ENCODE measurements around the gene ACAP3.

ACAP3 gene

DNA sequence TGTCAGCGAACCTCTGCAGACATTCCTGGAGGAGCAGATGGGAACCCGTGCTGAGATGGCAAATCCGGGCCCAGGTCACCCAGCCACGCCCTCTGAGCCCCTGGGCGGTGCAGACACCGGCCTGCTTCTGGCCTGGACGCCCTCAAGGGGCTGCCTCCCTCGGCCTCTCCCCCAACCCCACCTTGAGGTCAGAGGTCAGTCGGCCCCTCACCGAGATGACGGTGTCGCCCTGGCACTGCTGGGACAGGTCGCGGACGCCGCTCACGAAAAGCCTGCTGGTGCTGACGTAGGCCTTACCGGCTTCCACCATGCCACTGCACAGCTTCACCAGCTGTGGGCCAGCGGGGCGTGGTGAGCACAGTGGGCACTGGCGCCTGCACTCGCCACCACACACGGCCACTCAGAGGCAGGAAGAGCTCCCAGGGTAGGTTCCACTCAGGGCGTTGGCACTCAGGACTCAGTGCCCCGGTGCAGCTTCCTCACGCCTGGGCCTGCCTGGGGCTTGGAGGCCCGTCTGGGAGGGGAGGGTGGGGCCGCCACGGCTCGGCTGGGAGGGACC lies 4.7 kb downstream of the ACAP3 start:
- no peak for DNase-seq (ENCODE audit: insufficient read length, low spot score)
- FAIRE-seq = no peak
- TF ChIP-seq, protein P1, sequence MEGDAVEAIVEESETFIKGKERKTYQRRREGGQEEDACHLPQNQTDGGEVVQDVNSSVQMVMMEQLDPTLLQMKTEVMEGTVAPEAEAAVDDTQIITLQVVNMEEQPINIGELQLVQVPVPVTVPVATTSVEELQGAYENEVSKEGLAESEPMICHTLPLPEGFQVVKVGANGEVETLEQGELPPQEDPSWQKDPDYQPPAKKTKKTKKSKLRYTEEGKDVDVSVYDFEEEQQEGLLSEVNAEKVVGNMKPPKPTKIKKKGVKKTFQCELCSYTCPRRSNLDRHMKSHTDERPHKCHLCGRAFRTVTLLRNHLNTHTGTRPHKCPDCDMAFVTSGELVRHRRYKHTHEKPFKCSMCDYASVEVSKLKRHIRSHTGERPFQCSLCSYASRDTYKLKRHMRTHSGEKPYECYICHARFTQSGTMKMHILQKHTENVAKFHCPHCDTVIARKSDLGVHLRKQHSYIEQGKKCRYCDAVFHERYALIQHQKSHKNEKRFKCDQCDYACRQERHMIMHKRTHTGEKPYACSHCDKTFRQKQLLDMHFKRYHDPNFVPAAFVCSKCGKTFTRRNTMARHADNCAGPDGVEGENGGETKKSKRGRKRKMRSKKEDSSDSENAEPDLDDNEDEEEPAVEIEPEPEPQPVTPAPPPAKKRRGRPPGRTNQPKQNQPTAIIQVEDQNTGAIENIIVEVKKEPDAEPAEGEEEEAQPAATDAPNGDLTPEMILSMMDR (IDR thresholded peaks at IDR 0.05; ENCODE audit: insufficient read depth, missing control alignments) = no peak

DNA sequence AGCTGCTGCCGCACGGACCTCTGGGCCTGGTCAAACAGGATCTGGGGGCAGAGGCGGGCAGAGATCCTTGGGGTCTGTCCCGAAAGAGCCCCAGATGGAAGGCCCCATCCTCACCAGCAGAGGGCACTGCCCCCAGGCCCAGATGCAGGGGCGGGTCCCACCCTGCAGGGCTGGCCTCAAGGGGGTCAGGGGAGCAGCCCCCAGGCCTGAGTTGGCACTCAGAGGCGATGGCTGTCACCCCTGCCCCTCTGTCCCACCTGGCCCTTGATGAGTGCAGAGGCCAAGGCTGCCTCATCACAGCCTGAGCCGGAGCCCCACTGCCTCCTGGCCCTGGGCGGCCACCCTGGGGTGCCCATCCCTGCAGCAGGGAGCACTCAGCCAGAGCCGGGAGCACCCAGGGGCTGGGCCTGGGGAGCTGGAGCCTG lies 5.7 kb downstream of the ACAP3 start:
- FAIRE-seq = no peak
- TF ChIP-seq, protein P1 (IDR thresholded peaks at IDR 0.05; ENCODE audit: insufficient read depth, missing control alignments) = peak; percentile 38
- no peak for DNase-seq (ENCODE audit: insufficient read length, low spot score)

DNA sequence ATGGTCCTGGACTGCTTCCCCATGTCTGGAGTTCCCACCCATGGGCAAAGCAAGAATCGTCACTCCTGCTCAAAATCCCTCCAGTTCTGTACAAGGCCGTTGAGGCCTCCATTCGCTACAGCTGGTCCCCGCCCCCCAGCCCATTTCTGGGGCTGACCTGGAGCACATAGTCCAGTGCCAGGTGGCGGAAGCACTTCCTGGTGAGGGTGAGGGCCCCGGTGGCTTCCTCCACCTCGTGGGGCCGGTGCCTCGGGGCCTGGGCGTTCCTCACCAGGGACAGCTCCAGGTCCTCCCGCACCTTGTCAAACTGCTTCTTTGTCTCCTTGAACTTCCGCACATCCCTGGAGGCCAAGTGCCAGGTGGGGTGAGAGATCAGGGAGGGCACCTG lies 7.4 kb downstream of the ACAP3 start:
- TF ChIP-seq, protein P1 (IDR thresholded peaks at IDR 0.05; ENCODE audit: insufficient read depth, missing control alignments) = no peak
- FAIRE-seq = no peak

DNA sequence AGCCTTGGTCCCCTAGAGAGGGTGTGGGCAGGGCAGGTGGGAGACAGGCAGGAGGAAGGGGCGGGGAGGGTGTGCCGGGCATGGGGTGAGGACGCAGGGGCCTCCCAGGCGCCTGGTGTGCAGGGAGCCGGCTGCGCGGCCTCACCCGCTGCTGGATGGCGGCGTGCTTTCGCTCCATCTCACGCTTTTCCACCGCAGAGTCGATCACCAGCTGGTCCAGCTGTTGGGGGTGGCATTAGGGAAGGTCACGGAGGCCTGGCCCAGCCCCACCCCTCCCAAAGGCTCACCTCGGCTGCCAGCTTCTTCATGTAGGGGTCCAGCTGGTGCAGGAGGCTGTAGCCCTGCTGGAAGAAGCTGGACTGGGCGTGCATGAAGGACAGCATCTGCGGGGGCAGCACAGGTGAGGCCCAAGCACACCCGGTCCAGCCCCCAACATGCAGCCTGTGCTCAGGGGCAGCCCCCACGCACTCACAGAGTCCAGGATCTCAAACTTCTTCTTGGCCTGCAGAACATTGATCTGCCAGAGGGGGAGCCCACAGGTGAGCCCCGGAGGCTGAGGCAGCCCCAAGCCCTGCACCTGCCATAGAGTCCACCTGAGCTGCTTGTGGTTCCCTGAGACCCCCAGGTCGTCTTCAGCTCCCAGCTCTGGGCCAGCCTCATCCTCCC lies 7.9 kb downstream of the ACAP3 start:
- no peak for FAIRE-seq
- DNase-seq (ENCODE audit: insufficient read length, low spot score) = no peak
- TF ChIP-seq, protein P1 (IDR thresholded peaks at IDR 0.05; ENCODE audit: insufficient read depth, missing control alignments) = peak; percentile 17

More for the DNA sequence above, 7.4 kb downstream of the ACAP3 start:
- no peak for DNase-seq (ENCODE audit: insufficient read length, low spot score)

DNA sequence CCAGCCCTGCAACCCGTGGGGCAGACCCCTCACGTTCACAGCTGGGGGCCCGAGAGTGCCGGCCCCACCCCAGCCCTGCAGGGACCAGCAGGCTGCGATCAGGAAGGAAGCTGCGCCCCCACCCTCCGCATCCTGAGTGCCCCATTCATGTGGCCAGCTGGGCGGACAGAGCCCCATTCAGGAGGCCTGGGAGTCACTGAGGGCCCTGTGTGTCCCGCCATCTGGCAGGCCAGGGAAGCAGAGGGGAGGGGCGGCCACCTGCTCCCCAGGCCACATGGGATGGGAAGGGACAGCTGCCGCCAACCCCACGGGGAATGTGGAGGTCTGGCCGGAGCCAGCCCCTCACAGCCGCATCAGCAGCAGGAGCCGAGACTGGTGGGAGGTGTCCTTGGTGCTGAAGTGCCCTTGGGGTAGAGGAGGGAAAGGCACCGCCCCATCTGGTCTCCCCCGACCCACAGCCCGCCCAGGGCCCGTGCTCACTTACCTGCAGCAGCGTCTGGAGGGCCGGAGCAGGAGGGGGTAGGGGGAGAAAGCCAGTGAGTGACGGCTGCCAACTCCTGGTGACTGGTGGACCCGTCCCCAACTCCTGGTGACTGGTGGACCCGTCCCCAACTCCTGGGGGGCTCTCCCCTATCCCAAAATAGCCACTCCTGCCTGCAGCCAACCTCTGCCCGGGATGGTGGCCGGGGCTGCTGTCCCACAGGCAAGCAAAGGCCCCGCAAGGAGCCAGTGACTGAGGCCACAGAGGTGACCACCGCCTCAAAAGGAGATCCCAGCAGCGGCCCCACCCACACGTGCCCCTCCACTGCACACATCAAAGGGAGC lies 8.7 kb downstream of the ACAP3 start:
- TF ChIP-seq, protein P1 (IDR thresholded peaks at IDR 0.05; ENCODE audit: insufficient read depth, missing control alignments) = no peak
- FAIRE-seq (no peak), DNase-seq (ENCODE audit: insufficient read length, low spot score) (no peak)

DNA sequence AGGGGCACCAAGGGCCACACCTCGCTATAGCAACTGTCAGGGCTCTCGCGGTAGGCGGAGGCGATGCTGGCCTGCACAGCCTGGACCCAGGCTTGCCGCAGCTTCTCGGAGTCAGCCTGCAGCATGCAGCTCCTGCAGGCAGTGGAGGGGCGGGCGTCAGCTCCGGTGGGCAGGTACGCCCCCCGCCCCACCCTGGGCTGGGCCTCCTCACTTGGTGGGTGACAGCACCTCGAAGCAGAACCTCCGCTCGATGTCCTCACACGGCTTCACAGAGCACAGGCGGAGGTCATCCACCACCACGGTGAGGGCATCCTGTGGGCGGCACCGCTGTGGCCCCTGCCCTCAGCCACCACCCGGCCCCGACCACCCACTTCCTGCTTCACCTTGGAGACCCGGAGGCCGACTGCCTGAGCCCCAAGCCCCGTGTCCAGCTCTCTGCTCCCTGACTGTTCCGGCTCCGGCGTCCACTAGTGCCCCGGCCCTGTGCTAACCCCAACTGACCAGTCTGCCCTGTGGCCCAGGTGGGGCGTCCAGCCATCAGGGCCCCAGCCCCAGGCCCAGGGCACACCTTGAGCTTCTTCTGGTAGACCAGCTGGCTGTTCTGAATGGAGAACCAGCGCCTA lies 9.8 kb downstream of the ACAP3 start:
- TF ChIP-seq, protein P1 (IDR thresholded peaks at IDR 0.05; ENCODE audit: insufficient read depth, missing control alignments) = no peak
- no peak for FAIRE-seq
- DNase-seq (ENCODE audit: insufficient read length, low spot score) = no peak

Measured in D721Med (cell line).